Upper lobe of left lung (tissue), 6 donors: ENCODE results near the gene GRIK4. TPM values are rescaled to one million over a fixed set of nuclear protein-coding genes. Genes with fewer than 3 reads are reported as not detected.

Source experiments
- ATAC-seq, 2 donors: fragments of 200-7000 bp; cut with Tn5 transposase; one replicate each; pipeline ENCODE4 v1.9.1; 2022; ENCODE audit warnings: mild to moderate bottlenecking in 2 of 2, moderate library complexity in 2 of 2; ENCODE audit not compliant: low FRiP score in 2 of 2
- DNase-seq, 2 donors: peaks; one replicate each; pipeline ENCODE4 v3.0.0-alpha.2; 2019 to 2020
- H3K27ac ChIP-seq, 4 donors: fragments of 200-600 bp; sonication (generic); one replicate each; pipeline ENCODE4 v1.5.1; 2016 to 2019
- H3K27me3 ChIP-seq, 4 donors: fragments of 200-600 bp; sonication (generic); one replicate each; pipeline ENCODE4 v1.5.1; 2017 to 2019
- H3K36me3 ChIP-seq, 4 donors: fragments of 200-600 bp; sonication (generic); one replicate each; pipeline ENCODE4 v1.5.1; 2016 to 2019
- H3K4me1 ChIP-seq, 4 donors: fragments of 200-600 bp; sonication (generic); one replicate each; pipeline ENCODE4 v1.5.1; 2018 to 2019
- H3K4me3 ChIP-seq, 4 donors: fragments of 200-600 bp; sonication (generic); one replicate each; pipeline ENCODE4 v1.5.1; 2017 to 2019; ENCODE audit warnings: mild to moderate bottlenecking in 2 of 4, moderate library complexity in 1 of 4
- H3K9me3 ChIP-seq, 4 donors: fragments of 200-600 bp; sonication (generic); one replicate each; pipeline ENCODE4 v1.5.1; 2018 to 2019
- EP300 ChIP-seq, 4 donors: sonication (generic); formaldehyde crosslinking; IDR thresholded peaks; one replicate each; pipeline ENCODE4 v1.5.1; 2017; ENCODE audit warnings: antibody characterized with exemption in 4 of 4, control low read depth in 2 of 4
- POLR2A ChIP-seq, 4 donors: fragments of 450-650 bp; IDR thresholded peaks; one replicate each; pipeline ENCODE4 v1.5.1; 2016 to 2017; ENCODE audit warnings: antibody characterized with exemption in 4 of 4, mild to moderate bottlenecking in 2 of 4
- POLR2AphosphoS5 ChIP-seq, 2 donors: sonication (generic); formaldehyde crosslinking; IDR thresholded peaks; one replicate each; pipeline ENCODE4 v1.5.1; 2017; ENCODE audit warnings: antibody characterized with exemption in 2 of 2
- WGBS, 2 donors: methylation state at CpG; one replicate each; pipeline ENCODE4 v1.1.5; 2017 to 2018; 5-methylcytosine and 5-hydroxymethylcytosine counted together
- total RNA-seq, 6 donors: library from RNA; depleted of rRNA in 4 of 6; stranded (reverse); fragments of >200 nt in 4 of 6; gene quantifications; one replicate each; pipeline versions ENCODE4 v1.1.0 to v1.2.1, GENCODE V29; 2016 to 2021
- TF ChIP-seq, protein P1 (sequence below), 6 experiments: fragments of 450-650 bp in 4 of 6; fragments of 200-600 bp in 2 of 6; sonication (generic) in 2 of 6; IDR thresholded peaks; one replicate each; pipeline ENCODE4 v1.5.1; 2016 to 2019; ENCODE audit warnings: antibody characterized with exemption in 6 of 6
- donor health status: DM: no; HTN: no; CAD: no; lungs with moderate emphysema.
- donor health status: DM: no; HTN: yes; CAD: no; lungs with severe emphysema.

The GRIK4 gene
- total RNA-seq, 6 donors from 2014 or later: 0.30 to 8.4 (median 0.78) TPM

DNA sequence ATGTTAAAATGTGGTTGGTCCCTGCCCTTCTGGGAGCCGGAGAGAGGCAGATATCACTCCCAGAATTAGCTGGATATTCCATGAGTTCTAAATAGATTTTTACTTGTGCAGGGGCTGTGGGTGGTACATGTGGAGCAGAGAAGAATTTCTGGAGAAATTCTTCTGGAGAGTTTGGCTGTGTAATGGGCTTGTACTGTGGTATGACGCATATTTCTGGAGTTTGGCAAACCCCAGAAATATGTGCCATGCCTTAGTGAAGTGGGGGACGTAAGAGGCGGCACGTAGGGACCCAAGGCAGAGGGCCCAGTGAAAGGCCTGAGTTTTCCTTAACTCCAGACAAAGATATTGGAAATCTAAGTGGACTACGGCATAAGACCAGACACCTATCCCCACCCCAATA is 461.1 kb downstream of the GRIK4 start:
- no peaks in the 10 kb centered on the region for H3K4me1 ChIP-seq
- DNase-seq (no peak), ATAC-seq (no peak)
- no peak overlapping the region for H3K27ac ChIP-seq
- no peaks in the 10 kb centered on the region for H3K27me3 ChIP-seq
- no peaks in the 10 kb centered on the region for H3K9me3 ChIP-seq
- H3K4me3 ChIP-seq: no peak overlapping the region
- no peaks in the 10 kb centered on the region for H3K36me3 ChIP-seq
- TF ChIP-seq POLR2A (IDR thresholded peaks at IDR 0.05) (no peak), EP300 (IDR thresholded peaks at IDR 0.05) (no peak), POLR2AphosphoS5 (IDR thresholded peaks at IDR 0.05) (no peak)
- TF ChIP-seq, protein P1, sequence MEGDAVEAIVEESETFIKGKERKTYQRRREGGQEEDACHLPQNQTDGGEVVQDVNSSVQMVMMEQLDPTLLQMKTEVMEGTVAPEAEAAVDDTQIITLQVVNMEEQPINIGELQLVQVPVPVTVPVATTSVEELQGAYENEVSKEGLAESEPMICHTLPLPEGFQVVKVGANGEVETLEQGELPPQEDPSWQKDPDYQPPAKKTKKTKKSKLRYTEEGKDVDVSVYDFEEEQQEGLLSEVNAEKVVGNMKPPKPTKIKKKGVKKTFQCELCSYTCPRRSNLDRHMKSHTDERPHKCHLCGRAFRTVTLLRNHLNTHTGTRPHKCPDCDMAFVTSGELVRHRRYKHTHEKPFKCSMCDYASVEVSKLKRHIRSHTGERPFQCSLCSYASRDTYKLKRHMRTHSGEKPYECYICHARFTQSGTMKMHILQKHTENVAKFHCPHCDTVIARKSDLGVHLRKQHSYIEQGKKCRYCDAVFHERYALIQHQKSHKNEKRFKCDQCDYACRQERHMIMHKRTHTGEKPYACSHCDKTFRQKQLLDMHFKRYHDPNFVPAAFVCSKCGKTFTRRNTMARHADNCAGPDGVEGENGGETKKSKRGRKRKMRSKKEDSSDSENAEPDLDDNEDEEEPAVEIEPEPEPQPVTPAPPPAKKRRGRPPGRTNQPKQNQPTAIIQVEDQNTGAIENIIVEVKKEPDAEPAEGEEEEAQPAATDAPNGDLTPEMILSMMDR (IDR thresholded peaks at IDR 0.05): no peak
- 86 to 93% methylated on average over 6 of the region's 6 CpGs for WGBS, 2 donors

DNA sequence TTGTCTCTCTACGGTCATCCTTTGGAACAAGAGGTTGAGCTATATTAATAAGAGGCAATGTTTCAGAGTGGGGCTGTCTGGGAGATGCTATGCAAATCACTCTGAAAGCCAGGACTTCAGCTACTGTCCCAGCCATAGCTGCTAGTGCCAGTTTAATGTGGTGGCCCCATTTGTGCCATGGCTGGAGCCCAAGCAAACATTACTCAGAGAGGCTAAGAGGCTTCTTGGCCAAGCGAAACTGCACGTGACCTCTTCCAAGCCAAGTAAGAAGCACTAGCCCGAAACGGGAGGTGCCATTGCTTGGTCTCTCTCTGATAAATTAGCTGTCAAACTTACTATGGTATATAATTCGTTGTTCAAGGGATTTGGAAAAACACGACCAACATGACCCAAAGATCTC is 462.0 kb downstream of the GRIK4 start:
- TF ChIP-seq, protein P1 (IDR thresholded peaks at IDR 0.05): no peak
- TF ChIP-seq EP300 (IDR thresholded peaks at IDR 0.05): no peak
- TF ChIP-seq POLR2AphosphoS5 (IDR thresholded peaks at IDR 0.05): no peak
- no peak for TF ChIP-seq POLR2A (IDR thresholded peaks at IDR 0.05)
- WGBS, 2 donors: 72 to 80% methylated on average over 7 of the region's 7 CpGs

DNA sequence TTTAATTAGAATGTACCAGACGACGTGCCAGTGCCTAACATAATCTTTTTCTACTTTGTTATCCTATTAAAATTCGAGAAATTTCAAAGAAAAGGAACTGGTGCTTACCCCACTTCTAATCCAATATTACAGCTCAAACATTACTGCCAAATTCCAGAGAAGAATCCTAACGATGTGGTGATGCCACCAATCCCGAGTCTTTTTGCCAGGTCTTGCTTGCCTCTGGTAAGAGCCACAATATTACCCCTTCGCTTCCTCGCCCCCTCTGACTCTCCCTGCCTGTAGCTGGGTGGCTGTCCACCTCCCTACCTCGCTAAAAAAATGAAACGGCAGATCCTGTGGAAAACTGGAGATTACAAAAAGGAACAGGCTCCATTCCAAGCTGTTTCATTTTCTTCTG is 462.9 kb downstream of the GRIK4 start:
- H3K4me3 ChIP-seq: no peak overlapping the region
- H3K9me3 ChIP-seq: no peaks in the 10 kb centered on the region
- no peaks in the 10 kb centered on the region for H3K4me1 ChIP-seq
- WGBS, 2 donors: 64 to 65% methylated on average over 9 of the region's 9 CpGs
- ATAC-seq (no peak), DNase-seq (no peak)
- H3K36me3 ChIP-seq: no peaks in the 10 kb centered on the region
- no peak overlapping the region for H3K27ac ChIP-seq
- TF ChIP-seq POLR2A (IDR thresholded peaks at IDR 0.05) (no peak), EP300 (IDR thresholded peaks at IDR 0.05) (no peak), POLR2AphosphoS5 (IDR thresholded peaks at IDR 0.05) (no peak)
- TF ChIP-seq, protein P1 (IDR thresholded peaks at IDR 0.05): no peak
- no peaks in the 10 kb centered on the region for H3K27me3 ChIP-seq

More for the DNA sequence above, 462.0 kb downstream of the GRIK4 start:
- DNase-seq (no peak), ATAC-seq (no peak)
- H3K4me1 ChIP-seq: no peaks in the 10 kb centered on the region
- no peaks in the 10 kb centered on the region for H3K36me3 ChIP-seq
- no peaks in the 10 kb centered on the region for H3K27me3 ChIP-seq
- H3K27ac ChIP-seq: no peak overlapping the region
- H3K4me3 ChIP-seq: no peak overlapping the region
- H3K9me3 ChIP-seq: no peaks in the 10 kb centered on the region

DNA sequence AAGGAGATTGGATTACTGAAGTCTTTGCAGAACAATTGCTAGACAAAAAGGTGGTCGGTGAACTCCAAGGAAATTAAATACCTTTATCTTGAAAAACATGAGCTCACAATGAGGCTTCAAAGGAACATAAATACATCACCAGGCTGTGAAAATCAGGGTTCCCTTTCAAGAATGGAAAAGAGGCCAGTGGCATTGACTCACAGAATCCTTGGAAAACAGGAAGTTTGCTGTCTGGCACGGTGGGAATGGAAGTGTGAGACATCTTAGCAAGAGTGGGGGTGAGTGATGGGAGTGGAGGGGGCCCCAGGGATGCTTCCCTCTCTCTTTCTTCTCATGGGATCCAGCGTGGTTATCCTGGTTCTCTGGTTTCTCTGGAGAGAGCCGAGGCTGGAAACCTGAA is 463.4 kb downstream of the GRIK4 start:
- TF ChIP-seq POLR2AphosphoS5 (IDR thresholded peaks at IDR 0.05) (no peak), EP300 (IDR thresholded peaks at IDR 0.05) (no peak), POLR2A (IDR thresholded peaks at IDR 0.05) (no peak)
- TF ChIP-seq, protein P1 (IDR thresholded peaks at IDR 0.05): no peak
- H3K4me3 ChIP-seq: no peak overlapping the region
- no peaks in the 10 kb centered on the region for H3K27me3 ChIP-seq
- DNase-seq (no peak), ATAC-seq (no peak)
- no peaks in the 10 kb centered on the region for H3K36me3 ChIP-seq
- H3K4me1 ChIP-seq: no peaks in the 10 kb centered on the region
- no peaks in the 10 kb centered on the region for H3K9me3 ChIP-seq
- no peak overlapping the region for H3K27ac ChIP-seq
- WGBS, 2 donors: 38% methylated on average over 4 of the region's 4 CpGs

DNA sequence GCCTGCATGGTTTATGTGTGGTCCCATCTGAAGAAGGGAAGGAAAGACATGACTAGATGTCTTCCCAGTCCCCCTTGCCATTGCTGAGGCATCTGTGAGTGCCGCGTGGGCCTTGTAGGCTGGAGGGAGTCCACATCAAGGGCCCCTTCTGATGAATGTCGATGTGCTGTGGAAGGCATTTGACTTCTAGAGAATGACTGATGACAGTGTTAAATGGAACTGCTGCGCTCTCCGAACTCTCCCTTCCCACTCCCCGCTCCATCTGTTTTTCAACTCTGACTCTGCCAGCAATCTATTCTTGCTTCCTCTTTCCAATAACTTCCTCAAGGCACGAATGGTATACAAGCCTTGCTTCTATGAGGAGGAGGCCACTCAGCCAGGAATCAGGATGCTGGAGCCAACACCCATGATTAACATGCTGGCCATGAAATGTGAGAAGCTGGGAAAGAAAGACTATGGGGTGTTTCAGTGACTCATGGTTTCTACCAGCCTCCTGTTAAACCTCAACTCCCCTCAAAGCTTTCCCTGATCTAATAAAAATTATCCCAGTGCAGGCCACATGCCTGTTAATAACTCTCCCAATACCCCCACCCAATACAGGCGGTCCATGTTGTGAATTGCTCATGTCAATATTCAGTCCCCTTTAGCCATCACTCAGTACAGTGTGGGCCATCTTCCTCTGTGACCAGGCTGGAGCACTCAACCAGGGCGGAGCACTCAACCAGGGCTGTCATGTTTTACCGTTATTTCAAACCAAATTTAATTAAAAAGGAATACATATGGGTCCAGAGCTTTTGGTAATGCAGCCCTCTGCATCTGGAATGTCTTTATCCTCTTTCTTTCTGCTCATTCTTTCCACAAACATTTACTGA is 466.0 kb downstream of the GRIK4 start:
- Histone ChIP-seq H3K27ac (no peak overlapping the region), H3K36me3 (no peaks in the 10 kb centered on the region), H3K4me3 (no peak overlapping the region), H3K27me3 (no peaks in the 10 kb centered on the region), H3K9me3 (no peaks in the 10 kb centered on the region), H3K4me1 (no peaks in the 10 kb centered on the region)
- no peak for DNase-seq
- 73 to 88% methylated on average over 10 of the region's 10 CpGs for WGBS, 2 donors
- TF ChIP-seq POLR2AphosphoS5 (IDR thresholded peaks at IDR 0.05): no peak
- TF ChIP-seq EP300 (IDR thresholded peaks at IDR 0.05): no peak
- TF ChIP-seq POLR2A (IDR thresholded peaks at IDR 0.05): no peak
- TF ChIP-seq, protein P1 (IDR thresholded peaks at IDR 0.05): no peak
- no peak for ATAC-seq
